ENCODE results near the gene DLG2.

GRCh38 chr11:83847467-83848034, 1779.6 kb downstream of the DLG2 start:
- TF ChIP-seq POLR2AphosphoS5 (IDR thresholded peaks at IDR 0.05; ENCODE audit: insufficient read depth, low read depth, low read length) (no peak), POLR2A (IDR thresholded peaks at IDR 0.05; ENCODE audit: low read depth, low read length) (no peak)
- TF ChIP-seq, protein P1, sequence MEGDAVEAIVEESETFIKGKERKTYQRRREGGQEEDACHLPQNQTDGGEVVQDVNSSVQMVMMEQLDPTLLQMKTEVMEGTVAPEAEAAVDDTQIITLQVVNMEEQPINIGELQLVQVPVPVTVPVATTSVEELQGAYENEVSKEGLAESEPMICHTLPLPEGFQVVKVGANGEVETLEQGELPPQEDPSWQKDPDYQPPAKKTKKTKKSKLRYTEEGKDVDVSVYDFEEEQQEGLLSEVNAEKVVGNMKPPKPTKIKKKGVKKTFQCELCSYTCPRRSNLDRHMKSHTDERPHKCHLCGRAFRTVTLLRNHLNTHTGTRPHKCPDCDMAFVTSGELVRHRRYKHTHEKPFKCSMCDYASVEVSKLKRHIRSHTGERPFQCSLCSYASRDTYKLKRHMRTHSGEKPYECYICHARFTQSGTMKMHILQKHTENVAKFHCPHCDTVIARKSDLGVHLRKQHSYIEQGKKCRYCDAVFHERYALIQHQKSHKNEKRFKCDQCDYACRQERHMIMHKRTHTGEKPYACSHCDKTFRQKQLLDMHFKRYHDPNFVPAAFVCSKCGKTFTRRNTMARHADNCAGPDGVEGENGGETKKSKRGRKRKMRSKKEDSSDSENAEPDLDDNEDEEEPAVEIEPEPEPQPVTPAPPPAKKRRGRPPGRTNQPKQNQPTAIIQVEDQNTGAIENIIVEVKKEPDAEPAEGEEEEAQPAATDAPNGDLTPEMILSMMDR (IDR thresholded peaks at IDR 0.05; ENCODE audit: extremely low read depth in 1 of 2, insufficient read depth in 1 of 2, low read depth in 1 of 2, low read length in 2 of 2), result no peak
